Heart left ventricle (tissue), 16 donors: ENCODE measurements around the gene OSTC. TPM values are rescaled to one million over a fixed set of nuclear protein-coding genes. Genes with fewer than 3 reads are reported as not detected.
A peak's percentile ranks its signal among the peaks of the same experiment; 100 is the strongest.

Experiments
- ATAC-seq, 4 donors: fragments of 200-7000 bp; cut with Tn5 transposase; one replicate each; pipeline ENCODE4 v1.9.1; 2020 to 2022; ENCODE audit warnings: moderate library complexity in 4 of 4, mild to moderate bottlenecking in 3 of 4, moderate number of reproducible peaks in 1 of 4
- DNase-seq, 5 donors: peaks; one replicate each; pipeline ENCODE4 v3.0.0-alpha.2; 2020
- H3K27ac ChIP-seq, 12 donors: fragments of 200-600 bp; sonication (generic) in 4 of 12; one replicate each; pipeline versions ENCODE4 v1.5.0 to v1.8.0; 2016 to 2022; ENCODE audit warnings: mild to moderate bottlenecking in 2 of 12
- H3K27me3 ChIP-seq, 9 donors: fragments of 200-600 bp; sonication (generic) in 2 of 9; one replicate each; pipeline versions ENCODE4 v1.5.1 to v1.8.0; 2016 to 2022; ENCODE audit warnings: mild to moderate bottlenecking in 3 of 9
- H3K36me3 ChIP-seq, 9 donors: fragments of 200-600 bp; sonication (generic) in 2 of 9; one replicate each; pipeline versions ENCODE4 v1.5.0 to v1.8.0; 2018 to 2022; ENCODE audit warnings: mild to moderate bottlenecking in 2 of 9
- H3K4me1 ChIP-seq, 12 donors: fragments of 200-600 bp; sonication (generic) in 4 of 12; one replicate each; pipeline versions ENCODE4 v1.5.0 to v1.8.0; 2016 to 2022; ENCODE audit warnings: mild to moderate bottlenecking in 3 of 12
- H3K4me3 ChIP-seq, 12 donors: fragments of 200-600 bp; sonication (generic) in 4 of 12; one replicate each; pipeline versions ENCODE4 v1.5.0 to v1.8.0; 2017 to 2022; ENCODE audit warnings: mild to moderate bottlenecking in 9 of 12, moderate library complexity in 4 of 12
- H3K9me3 ChIP-seq, 12 donors: fragments of 200-600 bp; sonication (generic) in 4 of 12; one replicate each; pipeline versions ENCODE4 v1.5.0 to v1.8.0; 2016 to 2022; ENCODE audit warnings: mild to moderate bottlenecking in 1 of 12
- CTCF ChIP-seq, 12 donors: fragments of 200-600 bp; sonication (generic) in 4 of 12; IDR thresholded peaks; one replicate each; pipeline versions ENCODE4 v1.5.0 to v1.8.0; 2018 to 2022; ENCODE audit warnings: antibody characterized with exemption in 12 of 12, mild to moderate bottlenecking in 5 of 12
- POLR2A ChIP-seq, 2 donors: fragments of 450-650 bp; IDR thresholded peaks; one replicate each; pipeline ENCODE4 v1.6.1; 2017; ENCODE audit warnings: antibody characterized with exemption in 2 of 2, mild to moderate bottlenecking in 2 of 2, moderate library complexity in 2 of 2
- WGBS, 4 donors: extraction: QIAGEN DNeasy Blood & Tissue Kit in 2 of 4; methylation state at CpG; one replicate each; pipeline versions ENCODE4 v1.1.5 to v1.1.7; 2013 to 2018; 5-methylcytosine and 5-hydroxymethylcytosine counted together
- intact Hi-C, 10 donors: fragments of 100-400 bp; cut with DNase I; formaldehyde crosslinking; loops; one replicate each; pipeline versions ENCODE4 v1.11.1 to v1.14.2; 2022
- polyA plus RNA-seq, 2 donors: library from polyadenylated mRNA; stranded (reverse); fragments of 200-250 nt; gene quantifications; one replicate each; pipeline ENCODE4 v1.2.3, GENCODE V29; 2013
- total RNA-seq, 9 donors: library from RNA; depleted of rRNA in 2 of 9; stranded (reverse); fragments of >200 nt in 2 of 9; fragmentation: NEBNext Ultra II Directional in 3 of 9; extraction: Animal tissue kit (Norgen Biotek cat#: 25700) in 3 of 9; gene quantifications; one replicate each; pipeline versions ENCODE4 v1.1.0 to v1.2.4, GENCODE V29; 2016 to 2023
- donor health status: ischemic (EF 13 %, LVEDD 7.1; RV severe dilation, severe dysfunction).
- donor health status: healthy with polysubstance abuse.
- donor health status: DM: no; HTN: yes; CAD: no.
- donor health status: DM: no; HTN: no; CAD: no.
- donor health status: ischemic (EF 25% LVEDD 6.9; RV normal size, moderate dysfunction).
- donor health status: ischemic (EF 25% LVEDD 5.7; RV mildly dilated, moderate dysfunction).
- donor health status: healthy.
- donor health status: DM: yes; HTN: yes; CAD: no.
- donor health status: ischemic (EF 35%, LVEDD 5.7; RV mildly dilated, moderate dysfunction).
- donor health status: nonischemic (EF 11% LVEDD 7.7; RV severe dilation, severe dysfunction).
- donor health status: DM: yes; HTN: yes; CAD: no.
- donor health status: PGD.
- donor health status: ischemic (EF 29% LVEDD 5.4; RV normal size, mild dysfunction).
- donor health status: nonischemic (EF 23%, LVEDD 6.1; RV moderate dilation, normal function).

OSTC gene
- total and polyA plus RNA-seq, 11 donors: 20.5 to 146 (median 32.4) TPM

DNA sequence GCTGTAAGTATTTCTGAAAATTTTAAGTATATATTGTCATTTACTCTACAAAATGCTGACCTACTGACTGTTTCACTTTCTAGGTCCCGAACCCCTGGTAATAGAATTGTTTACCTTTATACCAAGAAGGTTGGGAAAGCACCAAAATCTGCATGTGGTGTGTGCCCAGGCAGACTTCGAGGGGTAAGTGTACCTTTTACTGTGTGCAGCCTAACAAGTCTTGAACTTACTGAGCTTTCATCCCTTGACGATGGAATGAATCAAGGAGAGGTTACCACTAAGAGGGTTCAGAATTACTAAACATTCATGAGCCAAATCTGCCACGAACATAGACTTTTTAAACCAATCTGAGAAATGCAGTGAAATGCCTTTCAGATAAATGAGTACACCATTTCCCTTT, 28.4 kb upstream of the OSTC start:
- Histone ChIP-seq H3K9me3 (peaks cover 0 to 3% (median 0%) of the 10 kb centered on the region in 12 donors), H3K4me3 (peak overlapping the region in 2 of 12 donors; percentile 66 to 68), H3K36me3 (peaks cover 0 to 58% (median 53%) of the 10 kb centered on the region in 9 donors), H3K27ac (peak overlapping the region in 1 of 12 donors; percentile 81), H3K27me3 (no peaks in the 10 kb centered on the region), H3K4me1 (peaks cover 0 to 46% (median 20%) of the 10 kb centered on the region in 12 donors)
- DNase-seq: no peak
- intact Hi-C loops: loop anchor here in 1 of 10 donors (5.0 kb wide), 1 partner anchor 1195 kb away; the partner anchor contains the start of gene GAR1
- TF ChIP-seq CTCF (IDR thresholded peaks at IDR 0.05): no peak
- TF ChIP-seq POLR2A (IDR thresholded peaks at IDR 0.05): no peak
- 84 to 91% (median 88%) methylated on average over 4 of the region's 4 CpGs for WGBS, 4 donors
- no peak for ATAC-seq

GRCh38 chr4:108622828-108623227, 27.6 kb upstream of the OSTC start:
- ATAC-seq: no peak
- Histone ChIP-seq H3K27me3 (no peaks in the 10 kb centered on the region), H3K4me1 (peaks cover 0 to 46% (median 20%) of the 10 kb centered on the region in 12 donors), H3K27ac (no peak overlapping the region), H3K36me3 (peaks cover 0 to 66% (median 61%) of the 10 kb centered on the region in 9 donors), H3K9me3 (no peaks in the 10 kb centered on the region), H3K4me3 (no peak overlapping the region)
- TF ChIP-seq CTCF (IDR thresholded peaks at IDR 0.05) (no peak), POLR2A (IDR thresholded peaks at IDR 0.05) (no peak)
- no peak for DNase-seq
- intact Hi-C loops: loop anchor here in 1 of 10 donors (5.0 kb wide), 1 partner anchor 1194 kb away; the partner anchor contains the start of gene GAR1
- WGBS, 4 donors: 93 to 96% (median 95%) methylated on average over 5 of the region's 5 CpGs

DNA sequence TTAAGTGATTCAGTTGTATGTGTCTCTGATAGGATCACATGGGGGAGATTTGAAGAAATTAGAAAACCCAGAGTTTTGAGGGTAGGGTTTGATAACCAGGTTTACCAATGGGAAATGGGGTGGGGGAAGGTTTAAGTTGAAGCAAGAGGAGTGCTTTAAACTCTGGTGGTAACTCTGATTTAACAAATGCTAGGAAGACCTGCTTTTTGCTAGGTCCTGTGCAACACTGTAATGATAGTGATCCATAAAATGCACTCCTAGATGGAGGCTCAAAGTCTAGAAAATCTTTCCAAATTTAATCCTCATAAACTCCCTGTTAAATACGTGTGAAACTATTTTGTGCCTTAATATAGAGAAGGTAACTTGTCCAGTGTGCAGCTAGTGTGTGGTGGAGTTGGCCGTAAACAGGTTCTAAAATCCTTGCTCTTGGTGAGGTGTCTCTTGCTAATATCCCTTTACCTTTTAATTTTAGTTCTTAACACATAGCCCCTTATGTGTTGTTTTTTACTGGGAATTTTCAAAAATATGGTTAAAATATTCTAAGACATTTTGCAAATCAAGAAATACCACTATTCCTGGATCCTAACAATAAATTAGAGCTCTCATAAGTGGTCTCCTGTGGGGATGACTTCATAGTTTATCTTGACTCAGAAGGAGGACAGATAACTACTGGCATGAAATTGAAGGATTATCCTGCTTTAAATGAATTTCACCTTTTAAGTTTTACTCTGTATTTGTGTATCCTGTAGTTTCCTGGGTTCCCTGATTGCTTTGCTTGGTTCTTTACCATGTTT, 25.9 kb upstream of the OSTC start:
- ATAC-seq (no peak), DNase-seq (no peak)
- Histone ChIP-seq H3K36me3 (peaks cover 0 to 82% (median 77%) of the 10 kb centered on the region in 9 donors), H3K9me3 (no peaks in the 10 kb centered on the region), H3K4me3 (no peak overlapping the region), H3K4me1 (peaks cover 0 to 39% (median 18%) of the 10 kb centered on the region in 12 donors), H3K27me3 (no peaks in the 10 kb centered on the region), H3K27ac (no peak overlapping the region)
- TF ChIP-seq POLR2A (IDR thresholded peaks at IDR 0.05) (no peak), CTCF (IDR thresholded peaks at IDR 0.05) (no peak)
- intact Hi-C loops: loop anchor here in 1 of 10 donors (5.0 kb wide), 1 partner anchor 1193 kb away; the partner anchor contains the start of gene GAR1
- 63 to 76% (median 70%) methylated on average over 2 of the region's 2 CpGs for WGBS, 4 donors

DNA sequence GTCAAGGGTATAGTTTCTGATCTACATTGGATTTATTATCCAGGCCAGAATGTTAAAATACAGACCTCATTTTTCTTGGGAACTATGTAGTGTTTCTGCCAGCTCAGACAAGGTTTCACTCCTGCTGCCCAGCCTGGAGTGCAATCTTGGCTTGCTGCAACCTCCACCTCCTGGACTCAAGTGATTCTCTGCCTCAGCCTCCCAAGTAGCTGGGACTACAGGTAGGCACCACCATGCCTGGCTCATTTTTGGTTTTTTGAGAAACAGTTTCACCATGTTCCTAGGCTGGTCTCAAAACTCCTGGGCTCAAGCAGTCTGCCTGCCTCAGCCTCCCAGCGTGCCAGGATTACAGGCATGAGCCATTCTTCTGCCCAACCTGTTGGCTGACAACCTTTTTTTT, 24.3 kb upstream of the OSTC start:
- Histone ChIP-seq H3K4me3 (no peak overlapping the region), H3K36me3 (peaks cover 0 to 98% (median 93%) of the 10 kb centered on the region in 9 donors), H3K9me3 (no peaks in the 10 kb centered on the region), H3K27me3 (no peaks in the 10 kb centered on the region), H3K27ac (no peak overlapping the region), H3K4me1 (peaks cover 0 to 32% (median 13%) of the 10 kb centered on the region in 12 donors)
- WGBS, 4 donors: 96 to 100% (median 96%) methylated on average over 1 of the region's 1 CpG
- intact Hi-C loops: no loop called here
- TF ChIP-seq POLR2A (IDR thresholded peaks at IDR 0.05): no peak
- TF ChIP-seq CTCF (IDR thresholded peaks at IDR 0.05): no peak
- ATAC-seq (no peak), DNase-seq (no peak)
